ENCODE results near the gene CRTC1.

CRTC1 gene

GRCh38 chr19:18645035-18645511 lies 38.4 kb upstream of the CRTC1 start:
- no peak overlapping the region for H3K27ac ChIP-seq (ENCODE audit: low read depth, low read length)
- no peak overlapping the region for H3K4me3 ChIP-seq (ENCODE audit: low read length)
- no peaks in the 10 kb centered on the region for H3K9me3 ChIP-seq (ENCODE audit: insufficient read depth, low read depth, low read length)
- peaks cover 12% of the 10 kb centered on the region; the same call in 1 of the 2 replicates for H3K4me1 ChIP-seq (ENCODE audit: insufficient read depth, low read length)
- H3K9ac ChIP-seq (ENCODE audit: low read depth, low read length) = no peak overlapping the region
- WGBS = 88% methylated on average over 13 of the region's 13 CpGs
- H3K27me3 ChIP-seq (ENCODE audit: insufficient read depth, low read length) = no peaks in the 10 kb centered on the region
- no peaks in the 10 kb centered on the region for H3K36me3 ChIP-seq (ENCODE audit: insufficient read depth, low read length)

GRCh38 chr19:18646535-18647370 lies 36.7 kb upstream of the CRTC1 start:
- H3K4me3 ChIP-seq (ENCODE audit: low read length) = no peak overlapping the region
- no peak overlapping the region for H3K9ac ChIP-seq (ENCODE audit: low read depth, low read length)
- peaks cover 17% of the 10 kb centered on the region for H3K4me1 ChIP-seq (ENCODE audit: insufficient read depth, low read length)
- WGBS = 80% methylated on average over 34 of the region's 34 CpGs
- no peak overlapping the region for H3K27ac ChIP-seq (ENCODE audit: low read depth, low read length)
- no peaks in the 10 kb centered on the region for H3K9me3 ChIP-seq (ENCODE audit: insufficient read depth, low read depth, low read length)
- no peaks in the 10 kb centered on the region for H3K27me3 ChIP-seq (ENCODE audit: insufficient read depth, low read length)
- H3K36me3 ChIP-seq (ENCODE audit: insufficient read depth, low read length) = no peaks in the 10 kb centered on the region

GRCh38 chr19:18647371-18647767 lies 36.1 kb upstream of the CRTC1 start:
- WGBS = 95% methylated on average over 1 of the region's 1 CpG
- no peak overlapping the region for H3K9ac ChIP-seq (ENCODE audit: low read depth, low read length)
- H3K27ac ChIP-seq (ENCODE audit: low read depth, low read length) = no peak overlapping the region
- no peaks in the 10 kb centered on the region for H3K27me3 ChIP-seq (ENCODE audit: insufficient read depth, low read length)
- peaks cover 17% of the 10 kb centered on the region for H3K4me1 ChIP-seq (ENCODE audit: insufficient read depth, low read length)
- H3K9me3 ChIP-seq (ENCODE audit: insufficient read depth, low read depth, low read length) = no peaks in the 10 kb centered on the region
- no peaks in the 10 kb centered on the region for H3K36me3 ChIP-seq (ENCODE audit: insufficient read depth, low read length)
- no peak overlapping the region for H3K4me3 ChIP-seq (ENCODE audit: low read length)

GRCh38 chr19:18647807-18648206 lies 35.7 kb upstream of the CRTC1 start:
- H3K36me3 ChIP-seq (ENCODE audit: insufficient read depth, low read length) = no peaks in the 10 kb centered on the region
- no peaks in the 10 kb centered on the region for H3K9me3 ChIP-seq (ENCODE audit: insufficient read depth, low read depth, low read length)
- no peak overlapping the region for H3K9ac ChIP-seq (ENCODE audit: low read depth, low read length)
- 95% methylated on average over 10 of the region's 10 CpGs for WGBS
- H3K27ac ChIP-seq (ENCODE audit: low read depth, low read length) = no peak overlapping the region
- H3K4me3 ChIP-seq (ENCODE audit: low read length) = no peak overlapping the region
- peaks cover 17% of the 10 kb centered on the region for H3K4me1 ChIP-seq (ENCODE audit: insufficient read depth, low read length)
- H3K27me3 ChIP-seq (ENCODE audit: insufficient read depth, low read length) = no peaks in the 10 kb centered on the region

DNA sequence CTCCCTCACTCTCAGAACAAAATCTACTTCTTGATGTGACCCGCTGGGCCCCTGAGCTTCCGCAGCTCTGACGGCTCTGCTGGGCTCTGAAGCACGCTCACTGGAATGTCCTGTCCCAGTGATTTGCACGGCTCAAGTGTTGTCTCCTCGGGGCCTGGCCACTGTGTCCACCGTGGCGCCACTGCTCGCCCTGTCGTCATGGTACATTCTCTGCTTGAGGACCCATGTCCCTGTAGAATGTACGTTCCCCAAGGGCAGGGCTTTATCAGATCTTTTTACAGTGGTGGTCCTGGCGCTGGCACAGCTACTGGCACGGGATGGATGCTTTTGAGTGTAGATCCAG lies 34.5 kb upstream of the CRTC1 start:
- Histone ChIP-seq H3K4me3 (ENCODE audit: low read length) (no peak overlapping the region), H3K27ac (ENCODE audit: low read depth, low read length) (no peak overlapping the region), H3K9me3 (ENCODE audit: insufficient read depth, low read depth, low read length) (no peaks in the 10 kb centered on the region), H3K9ac (ENCODE audit: low read depth, low read length) (no peak overlapping the region), H3K4me1 (ENCODE audit: insufficient read depth, low read length) (peaks cover 17% of the 10 kb centered on the region), H3K36me3 (ENCODE audit: insufficient read depth, low read length) (no peaks in the 10 kb centered on the region), H3K27me3 (ENCODE audit: insufficient read depth, low read length) (no peaks in the 10 kb centered on the region)
- 69% methylated on average over 13 of the region's 13 CpGs for WGBS

GRCh38 chr19:18649371-18650020 lies 34.0 kb upstream of the CRTC1 start:
- no peaks in the 10 kb centered on the region for H3K9me3 ChIP-seq (ENCODE audit: insufficient read depth, low read depth, low read length)
- H3K27me3 ChIP-seq (ENCODE audit: insufficient read depth, low read length) = no peaks in the 10 kb centered on the region
- WGBS = 28% methylated on average over 25 of the region's 25 CpGs
- H3K4me1 ChIP-seq (ENCODE audit: insufficient read depth, low read length) = peaks cover 14% of the 10 kb centered on the region
- H3K36me3 ChIP-seq (ENCODE audit: insufficient read depth, low read length) = no peaks in the 10 kb centered on the region
- H3K9ac ChIP-seq (ENCODE audit: low read depth, low read length) = 0 out of 2 replicates have a peak overlapping the region, but pooled peaks have one; percentile 53
- H3K4me3 ChIP-seq (ENCODE audit: low read length) = no peak overlapping the region
- peak overlapping the region; percentile 65; the same call in 1 of the 2 replicates for H3K27ac ChIP-seq (ENCODE audit: low read depth, low read length)

DNA sequence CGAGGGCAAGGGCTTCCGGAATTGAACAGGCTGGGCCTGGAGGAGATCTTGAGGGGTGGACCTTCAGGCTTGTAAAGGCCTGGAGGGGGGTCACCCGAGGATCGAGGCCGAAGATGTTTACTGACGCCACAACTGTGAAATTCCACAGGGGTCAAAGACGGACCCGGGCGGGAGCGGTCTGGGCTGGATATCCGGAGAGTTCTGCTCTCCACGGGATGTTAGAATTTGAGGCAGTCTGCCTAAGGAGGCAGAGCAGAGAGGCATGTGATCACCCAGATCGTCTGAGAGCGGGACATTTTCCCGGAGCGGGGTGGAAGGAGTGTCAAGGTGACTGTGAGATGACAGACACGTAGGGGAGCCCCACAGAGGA lies 33.5 kb upstream of the CRTC1 start:
- WGBS = 25% methylated on average over 17 of the region's 17 CpGs
- Histone ChIP-seq H3K9ac (ENCODE audit: low read depth, low read length) (0 out of 2 replicates have a peak overlapping the region, but pooled peaks have one; percentile 53), H3K27ac (ENCODE audit: low read depth, low read length) (peak overlapping the region; percentile 65; the same call in 1 of the 2 replicates), H3K36me3 (ENCODE audit: insufficient read depth, low read length) (no peaks in the 10 kb centered on the region), H3K4me3 (ENCODE audit: low read length) (no peak overlapping the region), H3K27me3 (ENCODE audit: insufficient read depth, low read length) (no peaks in the 10 kb centered on the region), H3K4me1 (ENCODE audit: insufficient read depth, low read length) (peaks cover 13% of the 10 kb centered on the region), H3K9me3 (ENCODE audit: insufficient read depth, low read depth, low read length) (no peaks in the 10 kb centered on the region)

- H3K4me3 ChIP-seq (ENCODE audit: low read length) = no peak overlapping the region
Measured at GRCh38 chr19:18650468-18651041, 32.9 kb upstream of the CRTC1 start.

GRCh38 chr19:18651300-18651699 lies 32.2 kb upstream of the CRTC1 start:
- Histone ChIP-seq H3K36me3 (ENCODE audit: insufficient read depth, low read length) (no peaks in the 10 kb centered on the region), H3K9ac (ENCODE audit: low read depth, low read length) (no peak overlapping the region), H3K27ac (ENCODE audit: low read depth, low read length) (no peak overlapping the region), H3K27me3 (ENCODE audit: insufficient read depth, low read length) (no peaks in the 10 kb centered on the region), H3K9me3 (ENCODE audit: insufficient read depth, low read depth, low read length) (no peaks in the 10 kb centered on the region), H3K4me3 (ENCODE audit: low read length) (no peak overlapping the region), H3K4me1 (ENCODE audit: insufficient read depth, low read length) (peaks cover 13% of the 10 kb centered on the region)
- 96% methylated on average over 1 of the region's 1 CpG for WGBS

More at GRCh38 chr19:18650468-18651041, 32.9 kb upstream of the CRTC1 start:
- no peaks in the 10 kb centered on the region for H3K9me3 ChIP-seq (ENCODE audit: insufficient read depth, low read depth, low read length)
- H3K27ac ChIP-seq (ENCODE audit: low read depth, low read length) = no peak overlapping the region; the same call in 1 of the 2 replicates
- H3K4me1 ChIP-seq (ENCODE audit: insufficient read depth, low read length) = peaks cover 13% of the 10 kb centered on the region
- no peak overlapping the region for H3K9ac ChIP-seq (ENCODE audit: low read depth, low read length)
- 47% methylated on average over 34 of the region's 34 CpGs for WGBS
- no peaks in the 10 kb centered on the region for H3K36me3 ChIP-seq (ENCODE audit: insufficient read depth, low read length)
- no peaks in the 10 kb centered on the region for H3K27me3 ChIP-seq (ENCODE audit: insufficient read depth, low read length)

DNA sequence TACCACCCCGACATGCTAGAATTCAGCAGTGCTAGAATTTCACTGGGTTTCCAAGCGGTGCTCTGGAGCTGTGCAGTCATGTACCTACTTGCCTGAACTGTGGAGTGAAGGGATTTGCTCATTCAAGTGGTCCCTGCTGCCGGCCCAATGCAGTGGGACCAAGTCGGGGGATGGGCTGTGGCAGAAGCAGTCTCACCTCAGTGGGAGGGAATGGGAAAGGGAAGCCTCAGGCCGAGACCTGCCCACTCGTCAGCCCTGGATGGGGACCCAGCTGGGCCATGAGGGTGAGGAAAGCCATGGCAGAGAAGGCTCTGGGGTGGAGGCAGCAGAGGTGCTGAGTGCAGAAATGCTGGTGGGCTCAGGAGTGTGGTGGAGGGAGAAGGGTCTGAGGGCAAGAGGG lies 31.7 kb upstream of the CRTC1 start:
- Histone ChIP-seq H3K4me1 (ENCODE audit: insufficient read depth, low read length) (peaks cover 13% of the 10 kb centered on the region), H3K27ac (ENCODE audit: low read depth, low read length) (no peak overlapping the region), H3K9me3 (ENCODE audit: insufficient read depth, low read depth, low read length) (no peaks in the 10 kb centered on the region), H3K4me3 (ENCODE audit: low read length) (no peak overlapping the region), H3K36me3 (ENCODE audit: insufficient read depth, low read length) (no peaks in the 10 kb centered on the region), H3K27me3 (ENCODE audit: insufficient read depth, low read length) (no peaks in the 10 kb centered on the region), H3K9ac (ENCODE audit: low read depth, low read length) (no peak overlapping the region)
- WGBS = 71% methylated on average over 6 of the region's 6 CpGs

- Histone ChIP-seq H3K9ac (ENCODE audit: low read depth, low read length) (no peak overlapping the region), H3K36me3 (ENCODE audit: insufficient read depth, low read length) (no peaks in the 10 kb centered on the region), H3K4me1 (ENCODE audit: insufficient read depth, low read length) (peaks cover 21% of the 10 kb centered on the region), H3K27me3 (ENCODE audit: insufficient read depth, low read length) (peaks cover 4% of the 10 kb centered on the region; the same call in 1 of the 2 replicates), H3K4me3 (ENCODE audit: low read length) (no peak overlapping the region), H3K27ac (ENCODE audit: low read depth, low read length) (no peak overlapping the region), H3K9me3 (ENCODE audit: insufficient read depth, low read depth, low read length) (no peaks in the 10 kb centered on the region)
- 87% methylated on average over 1 of the region's 1 CpG for whole genome bisulfite sequencing
Measured at GRCh38 chr19:18653853-18654252, 29.6 kb upstream of the CRTC1 start.
